ENCODE measurements around the gene DTX1. TPM values are rescaled to one million over a fixed set of nuclear protein-coding genes. Genes with fewer than 3 reads are reported as not detected.
"Not testable (repeated sequence)": the region's sequence is repeated elsewhere in the genome, so short reads cannot be mapped to it uniquely, and the experiment has no call there.

DTX1 gene
- total RNA-seq, 3 donors from 2014 or later (not counting 1 experiment from before 2014, with no cell fraction given), result 1.7 to 4.2 (median 4.0) TPM

DNA sequence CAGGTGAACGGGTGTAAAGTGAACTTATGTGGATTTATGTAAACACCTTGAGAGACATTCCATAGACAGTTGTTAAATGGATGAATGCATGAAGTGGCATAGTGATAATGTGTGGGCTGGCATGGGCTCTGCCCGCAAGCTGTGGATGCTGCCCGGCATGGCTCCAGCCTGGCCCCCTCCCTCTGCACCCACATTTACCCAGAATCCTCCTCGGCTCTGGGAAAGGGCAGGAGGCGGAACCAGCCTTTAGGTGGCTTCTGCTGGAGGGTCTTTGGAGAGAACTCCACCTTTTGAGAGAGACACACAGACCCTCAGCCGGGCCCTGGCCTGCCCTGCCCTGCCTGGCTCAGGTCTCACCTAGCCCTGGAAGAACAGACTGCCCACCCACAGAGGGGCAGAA is 60.3 kb downstream of the DTX1 start:
- Mint-ChIP-seq H3K27me3 (ENCODE audit: low read depth in 2 of 2) (peaks cover 14 to 16% of the 10 kb centered on the region in 2 donors), H3K9me3 (no peaks in the 10 kb centered on the region), H3K4me1 (no peaks in the 10 kb centered on the region), H3K27ac (no peak overlapping the region), H3K36me3 (no peaks in the 10 kb centered on the region), H3K4me3 (no peak overlapping the region)
- H3K36me3 ChIP-seq (ENCODE audit: control insufficient read depth, insufficient read depth, low read length), result no peaks in the 10 kb centered on the region
- WGBS (ENCODE audit: insufficient coverage), result 89% methylated on average over 6 of the region's 6 CpGs
- no peak overlapping the region for H3K4me3 ChIP-seq (ENCODE audit: low read length)
- no peaks in the 10 kb centered on the region for H3K27me3 ChIP-seq (ENCODE audit: control insufficient read depth, insufficient read depth, low read length)
- H3K4me1 ChIP-seq (ENCODE audit: control insufficient read depth, insufficient read depth, low read length), result no peaks in the 10 kb centered on the region
- ATAC-seq, result no peak
- intact Hi-C loops (cut with micrococcal nuclease), result no loop called here
- no peak overlapping the region for H3K27ac ChIP-seq (ENCODE audit: low read length)
- TF ChIP-seq, protein P1, sequence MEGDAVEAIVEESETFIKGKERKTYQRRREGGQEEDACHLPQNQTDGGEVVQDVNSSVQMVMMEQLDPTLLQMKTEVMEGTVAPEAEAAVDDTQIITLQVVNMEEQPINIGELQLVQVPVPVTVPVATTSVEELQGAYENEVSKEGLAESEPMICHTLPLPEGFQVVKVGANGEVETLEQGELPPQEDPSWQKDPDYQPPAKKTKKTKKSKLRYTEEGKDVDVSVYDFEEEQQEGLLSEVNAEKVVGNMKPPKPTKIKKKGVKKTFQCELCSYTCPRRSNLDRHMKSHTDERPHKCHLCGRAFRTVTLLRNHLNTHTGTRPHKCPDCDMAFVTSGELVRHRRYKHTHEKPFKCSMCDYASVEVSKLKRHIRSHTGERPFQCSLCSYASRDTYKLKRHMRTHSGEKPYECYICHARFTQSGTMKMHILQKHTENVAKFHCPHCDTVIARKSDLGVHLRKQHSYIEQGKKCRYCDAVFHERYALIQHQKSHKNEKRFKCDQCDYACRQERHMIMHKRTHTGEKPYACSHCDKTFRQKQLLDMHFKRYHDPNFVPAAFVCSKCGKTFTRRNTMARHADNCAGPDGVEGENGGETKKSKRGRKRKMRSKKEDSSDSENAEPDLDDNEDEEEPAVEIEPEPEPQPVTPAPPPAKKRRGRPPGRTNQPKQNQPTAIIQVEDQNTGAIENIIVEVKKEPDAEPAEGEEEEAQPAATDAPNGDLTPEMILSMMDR (IDR thresholded peaks at IDR 0.05), result no peak
- DNase-seq, result no peak
- no peaks in the 10 kb centered on the region for H3K9me3 ChIP-seq (ENCODE audit: control insufficient read depth, insufficient read depth, low read length)

DNA sequence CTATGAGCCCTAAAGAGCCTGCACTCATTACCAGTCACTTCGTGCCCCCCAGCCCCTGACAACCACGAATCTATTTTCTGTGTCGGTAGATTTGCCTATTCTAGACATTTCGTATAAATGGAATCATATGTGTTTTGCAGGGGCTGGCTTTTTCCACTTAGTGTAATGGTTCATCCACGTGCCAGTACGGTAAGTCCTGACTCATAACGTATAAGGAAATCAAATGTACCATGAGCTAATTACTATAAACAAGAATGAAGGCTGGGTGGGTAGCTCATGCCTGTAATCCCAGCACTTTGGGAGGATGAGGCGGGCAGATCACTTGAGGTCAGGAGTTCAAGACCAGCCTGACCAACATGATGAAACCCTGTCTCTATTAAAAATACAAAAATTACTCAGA is 61.2 kb downstream of the DTX1 start:
- 79% methylated on average over 8 of the region's 8 CpGs for WGBS (ENCODE audit: insufficient coverage)
- H3K4me3 ChIP-seq (ENCODE audit: low read length); H3K27ac ChIP-seq (ENCODE audit: low read length); H3K4me3 Mint-ChIP-seq; H3K36me3 ChIP-seq (ENCODE audit: control insufficient read depth, insufficient read depth, low read length); H3K4me1 Mint-ChIP-seq; H3K9me3 ChIP-seq (ENCODE audit: control insufficient read depth, insufficient read depth, low read length); H3K27ac Mint-ChIP-seq; intact Hi-C loops (cut with micrococcal nuclease); ATAC-seq; DNase-seq; H3K36me3 Mint-ChIP-seq; H3K27me3 ChIP-seq (ENCODE audit: control insufficient read depth, insufficient read depth, low read length); H3K4me1 ChIP-seq (ENCODE audit: control insufficient read depth, insufficient read depth, low read length); H3K9me3 Mint-ChIP-seq: not testable (repeated sequence)
- peaks cover 15 to 22% of the 10 kb centered on the region in 2 donors for H3K27me3 Mint-ChIP-seq (ENCODE audit: low read depth in 2 of 2)

DNA sequence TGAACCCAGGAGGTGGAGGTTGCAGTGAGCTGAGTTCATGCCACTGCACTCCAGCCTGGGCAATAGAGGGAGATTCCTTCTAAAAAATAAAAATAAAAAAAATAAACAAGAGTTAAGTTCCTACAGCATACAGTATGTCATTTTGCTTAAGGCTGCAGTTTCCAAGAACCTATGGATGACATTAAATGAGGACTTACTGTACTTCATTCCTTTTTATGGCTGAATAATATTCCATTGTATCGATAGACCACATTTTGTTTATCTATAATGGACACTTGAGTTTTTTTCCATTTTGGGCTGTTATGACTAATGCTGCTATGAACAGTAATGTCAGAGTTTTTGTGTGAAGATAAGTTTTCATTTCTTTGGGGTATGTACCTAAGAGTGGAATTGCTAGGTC is 61.6 kb downstream of the DTX1 start:
- TF ChIP-seq, protein P1 (IDR thresholded peaks at IDR 0.05), result no peak
- ATAC-seq (no peak), DNase-seq (no peak)
- Histone ChIP-seq H3K9me3 (ENCODE audit: control insufficient read depth, insufficient read depth, low read length) (no peaks in the 10 kb centered on the region), H3K36me3 (ENCODE audit: control insufficient read depth, insufficient read depth, low read length) (no peaks in the 10 kb centered on the region), H3K27ac (ENCODE audit: low read length) (no peak overlapping the region), H3K4me1 (ENCODE audit: control insufficient read depth, insufficient read depth, low read length) (no peaks in the 10 kb centered on the region), H3K4me3 (ENCODE audit: low read length) (no peak overlapping the region), H3K27me3 (ENCODE audit: control insufficient read depth, insufficient read depth, low read length) (no peaks in the 10 kb centered on the region)
- WGBS (ENCODE audit: insufficient coverage), result 100% methylated on average over 1 of the region's 1 CpG
- Mint-ChIP-seq H3K36me3 (no peaks in the 10 kb centered on the region), H3K27me3 (ENCODE audit: low read depth in 2 of 2) (peaks cover 14 to 22% of the 10 kb centered on the region in 2 donors), H3K4me3 (no peak overlapping the region), H3K4me1 (no peaks in the 10 kb centered on the region), H3K27ac (no peak overlapping the region), H3K9me3 (no peaks in the 10 kb centered on the region)
- intact Hi-C loops (cut with micrococcal nuclease), result no loop called here

DNA sequence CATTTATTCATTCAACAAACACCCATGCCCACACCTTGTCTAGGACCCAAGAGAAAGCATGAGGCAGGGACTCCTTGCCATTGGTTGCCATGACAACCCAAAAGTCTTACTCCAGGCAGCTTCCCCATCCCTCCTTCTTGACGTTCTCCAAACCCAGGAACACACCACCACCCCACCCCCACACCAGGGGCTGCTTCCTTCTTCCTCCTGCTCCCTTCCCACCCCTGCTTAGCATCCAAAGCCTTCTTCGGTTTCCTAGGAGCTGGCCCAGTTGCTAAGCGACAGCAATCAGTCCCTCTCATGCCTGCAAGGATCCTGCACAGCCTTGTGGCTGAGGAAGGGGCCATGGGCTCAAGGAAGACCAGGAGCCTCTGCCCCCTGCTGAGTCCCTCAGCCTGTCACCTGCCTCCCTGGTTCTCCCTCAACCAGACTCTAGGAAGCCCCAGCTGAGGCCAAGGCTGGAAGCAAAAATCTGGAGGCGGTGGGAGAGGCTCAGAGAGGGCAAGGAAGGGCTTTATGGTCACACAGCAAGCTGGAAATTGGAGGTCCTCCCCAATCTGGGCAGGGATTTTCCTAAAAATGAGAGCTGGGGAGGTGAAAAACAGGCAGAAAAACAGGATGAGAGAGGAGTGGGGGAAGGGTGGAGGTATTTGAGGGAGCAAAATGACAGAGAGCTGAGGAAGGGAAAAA is 63.6 kb downstream of the DTX1 start:
- H3K4me1 Mint-ChIP-seq, result no peaks in the 10 kb centered on the region
- Histone ChIP-seq H3K4me1 (ENCODE audit: control insufficient read depth, insufficient read depth, low read length) (no peaks in the 10 kb centered on the region), H3K4me3 (ENCODE audit: low read length) (no peak overlapping the region), H3K9me3 (ENCODE audit: control insufficient read depth, insufficient read depth, low read length) (no peaks in the 10 kb centered on the region), H3K36me3 (ENCODE audit: control insufficient read depth, insufficient read depth, low read length) (no peaks in the 10 kb centered on the region), H3K27ac (ENCODE audit: low read length) (no peak overlapping the region), H3K27me3 (ENCODE audit: control insufficient read depth, insufficient read depth, low read length) (no peaks in the 10 kb centered on the region)
- TF ChIP-seq, protein P1 (IDR thresholded peaks at IDR 0.05), result no peak
- no peak overlapping the region for H3K4me3 Mint-ChIP-seq
- no peaks in the 10 kb centered on the region for H3K36me3 Mint-ChIP-seq
- intact Hi-C loops (cut with micrococcal nuclease), result no loop called here
- DNase-seq, result no peak
- H3K27ac Mint-ChIP-seq, result no peak overlapping the region
- peaks cover 14 to 25% of the 10 kb centered on the region in 2 donors for H3K27me3 Mint-ChIP-seq (ENCODE audit: low read depth in 2 of 2)
- no peaks in the 10 kb centered on the region for H3K9me3 Mint-ChIP-seq
- 44% methylated on average over 4 of the region's 4 CpGs for WGBS (ENCODE audit: insufficient coverage)
- no peak for ATAC-seq

Measured in natural killer cell (primary cell).